Uterus (tissue), 2 donors: ENCODE results near the gene LMNB1.

Source experiments
- POLR2A ChIP-seq, 2 donors: fragments of 450-650 bp; IDR thresholded peaks; one replicate each; pipeline ENCODE4 v1.6.1; 2016; ENCODE audit warnings: antibody characterized with exemption in 2 of 2, mild to moderate bottlenecking in 1 of 2, moderate library complexity in 1 of 2
- TF ChIP-seq, protein P1 (sequence below), 4 experiments: fragments of 200-600 bp in 2 of 4; fragments of 450-650 bp in 2 of 4; sonication (generic) in 2 of 4; IDR thresholded peaks; one replicate each; pipeline ENCODE4 v1.5.1; 2016 to 2019; ENCODE audit warnings: antibody characterized with exemption in 4 of 4, mild to moderate bottlenecking in 2 of 4, moderate library complexity in 1 of 4

DNA sequence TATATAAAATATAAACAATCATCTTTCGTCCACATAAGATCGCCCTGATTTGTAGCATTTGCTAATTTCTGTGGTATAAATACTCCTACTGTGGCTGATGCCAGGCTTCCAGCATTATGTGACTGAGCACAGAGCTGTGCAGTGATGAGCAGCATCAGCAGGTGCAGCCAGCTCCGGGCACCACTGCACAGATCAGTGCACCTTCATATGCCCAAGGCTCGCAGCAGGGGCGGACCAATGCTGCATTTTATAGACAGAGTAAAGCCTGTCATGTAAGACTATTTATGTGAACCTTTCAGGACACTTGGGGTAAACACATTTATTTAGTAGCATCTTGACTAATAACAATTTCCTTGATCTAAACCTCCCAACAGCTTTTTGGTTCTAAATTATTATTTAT lies 53.1 kb downstream of the LMNB1 start:
- TF ChIP-seq, protein P1, sequence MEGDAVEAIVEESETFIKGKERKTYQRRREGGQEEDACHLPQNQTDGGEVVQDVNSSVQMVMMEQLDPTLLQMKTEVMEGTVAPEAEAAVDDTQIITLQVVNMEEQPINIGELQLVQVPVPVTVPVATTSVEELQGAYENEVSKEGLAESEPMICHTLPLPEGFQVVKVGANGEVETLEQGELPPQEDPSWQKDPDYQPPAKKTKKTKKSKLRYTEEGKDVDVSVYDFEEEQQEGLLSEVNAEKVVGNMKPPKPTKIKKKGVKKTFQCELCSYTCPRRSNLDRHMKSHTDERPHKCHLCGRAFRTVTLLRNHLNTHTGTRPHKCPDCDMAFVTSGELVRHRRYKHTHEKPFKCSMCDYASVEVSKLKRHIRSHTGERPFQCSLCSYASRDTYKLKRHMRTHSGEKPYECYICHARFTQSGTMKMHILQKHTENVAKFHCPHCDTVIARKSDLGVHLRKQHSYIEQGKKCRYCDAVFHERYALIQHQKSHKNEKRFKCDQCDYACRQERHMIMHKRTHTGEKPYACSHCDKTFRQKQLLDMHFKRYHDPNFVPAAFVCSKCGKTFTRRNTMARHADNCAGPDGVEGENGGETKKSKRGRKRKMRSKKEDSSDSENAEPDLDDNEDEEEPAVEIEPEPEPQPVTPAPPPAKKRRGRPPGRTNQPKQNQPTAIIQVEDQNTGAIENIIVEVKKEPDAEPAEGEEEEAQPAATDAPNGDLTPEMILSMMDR (IDR thresholded peaks at IDR 0.05), result no peak
- no peak for TF ChIP-seq POLR2A (IDR thresholded peaks at IDR 0.05)
